ENCODE measurements around the gene KSR2. TPM values are rescaled to one million over a fixed set of nuclear protein-coding genes. Genes with fewer than 3 reads are reported as not detected.

KSR2 gene
- total RNA-seq, 2 donors from 2014 or later = 1.2 to 1.3 TPM

- Histone ChIP-seq H3K9ac (ENCODE audit: low read depth in 2 of 2, low read length in 2 of 2) (no peak overlapping the region), H3K9me3 (no peaks in the 10 kb centered on the region), H3K27me3 (no peaks in the 10 kb centered on the region), H3K4me1 (no peaks in the 10 kb centered on the region), H3K36me3 (no peaks in the 10 kb centered on the region), H3K4me3 (no peak overlapping the region), H3K27ac (no peak overlapping the region)
- intact Hi-C loops (cut with DNase I) = no loop called here
- no peak for TF ChIP-seq CTCF (IDR thresholded peaks at IDR 0.05)
- DNase-seq = no peak
Observed at GRCh38 chr12:117890644-117891043, 78.1 kb downstream of the KSR2 start.

- DNase-seq = no peak
- no peak overlapping the region for H3K27ac ChIP-seq
- no peaks in the 10 kb centered on the region for H3K9me3 ChIP-seq
- no peak overlapping the region for H3K9ac ChIP-seq (ENCODE audit: low read depth in 2 of 2, low read length in 2 of 2)
- intact Hi-C loops (cut with DNase I) = no loop called here
- H3K4me3 ChIP-seq = no peak overlapping the region
- H3K4me1 ChIP-seq = no peaks in the 10 kb centered on the region
- no peak for TF ChIP-seq CTCF (IDR thresholded peaks at IDR 0.05)
- no peaks in the 10 kb centered on the region for H3K27me3 ChIP-seq
- H3K36me3 ChIP-seq = no peaks in the 10 kb centered on the region
Observed at GRCh38 chr12:117890137-117890536, 78.7 kb downstream of the KSR2 start.

GRCh38 chr12:117889098-117889497 lies 79.7 kb downstream of the KSR2 start:
- no peaks in the 10 kb centered on the region for H3K9me3 ChIP-seq
- no peak for TF ChIP-seq CTCF (IDR thresholded peaks at IDR 0.05)
- H3K27ac ChIP-seq = no peak overlapping the region
- DNase-seq = no peak
- no peaks in the 10 kb centered on the region for H3K4me1 ChIP-seq
- H3K9ac ChIP-seq (ENCODE audit: low read depth in 2 of 2, low read length in 2 of 2) = no peak overlapping the region
- intact Hi-C loops (cut with DNase I) = no loop called here
- no peak overlapping the region for H3K4me3 ChIP-seq
- H3K27me3 ChIP-seq = no peaks in the 10 kb centered on the region
- no peaks in the 10 kb centered on the region for H3K36me3 ChIP-seq

GRCh38 chr12:117885211-117885610 lies 83.6 kb downstream of the KSR2 start:
- no peaks in the 10 kb centered on the region for H3K27me3 ChIP-seq
- H3K36me3 ChIP-seq = no peaks in the 10 kb centered on the region
- H3K9me3 ChIP-seq = no peaks in the 10 kb centered on the region
- H3K9ac ChIP-seq (ENCODE audit: low read depth in 2 of 2, low read length in 2 of 2) = no peak overlapping the region
- DNase-seq = no peak
- no peak overlapping the region for H3K27ac ChIP-seq
- H3K4me1 ChIP-seq = no peaks in the 10 kb centered on the region
- intact Hi-C loops (cut with DNase I) = no loop called here
- no peak overlapping the region for H3K4me3 ChIP-seq
- no peak for TF ChIP-seq CTCF (IDR thresholded peaks at IDR 0.05)

GRCh38 chr12:117884161-117884560 lies 84.6 kb downstream of the KSR2 start:
- no peak for DNase-seq
- Histone ChIP-seq H3K27ac (no peak overlapping the region), H3K36me3 (no peaks in the 10 kb centered on the region), H3K4me3 (no peak overlapping the region), H3K9me3 (no peaks in the 10 kb centered on the region), H3K4me1 (no peaks in the 10 kb centered on the region), H3K27me3 (no peaks in the 10 kb centered on the region), H3K9ac (ENCODE audit: low read depth in 2 of 2, low read length in 2 of 2) (no peak overlapping the region)
- intact Hi-C loops (cut with DNase I) = no loop called here
- no peak for TF ChIP-seq CTCF (IDR thresholded peaks at IDR 0.05)

All from colonic mucosa (tissue), 4 donors.